PFSK-1 (cell line): ENCODE measurements around the gene NEK5.

Experiments used
- POLR2AphosphoS5 ChIP-seq: IDR thresholded peaks from 2 replicates; pipeline ENCODE4 v1.6.1; 2012; ENCODE audit warnings: low read depth, mild to moderate bottlenecking, control low read depth, low read length, moderate library complexity
- TAF1 ChIP-seq: IDR thresholded peaks from 2 replicates; pipeline ENCODE4 v1.6.1; 2012; ENCODE audit warnings: low read length, control low read depth, borderline replicate concordance; ENCODE audit not compliant: insufficient read depth

DNA sequence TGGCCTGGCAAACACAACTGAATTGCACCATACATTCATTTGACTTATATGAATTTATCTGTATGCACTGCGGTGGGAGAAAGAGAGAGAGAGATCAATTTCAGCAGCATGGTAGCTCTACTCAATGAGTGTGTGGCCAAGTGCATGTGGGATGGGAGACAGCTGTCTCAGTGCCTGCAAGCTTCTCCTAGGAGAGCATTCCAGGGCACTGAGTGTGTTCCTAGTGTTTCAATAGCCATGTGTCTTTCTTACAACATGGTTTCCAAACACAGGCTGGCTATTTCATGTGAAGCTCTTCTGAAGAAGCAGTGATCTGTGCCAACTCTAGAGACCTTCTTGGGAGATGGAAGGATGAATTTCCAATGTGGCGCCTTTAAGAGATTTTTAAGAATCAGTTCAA, 43.5 kb downstream of the NEK5 start:
- no peak for TF ChIP-seq POLR2AphosphoS5
- TF ChIP-seq TAF1 = no peak
